GM21825 (cell line): ENCODE data around the gene CYP27C1.

Experiments used
- ATAC-seq: cut with Tn5 transposase; IDR thresholded peaks from one replicate; pipeline ENCODE4 v1.9.1; 2021; ENCODE audit warnings: mild to moderate bottlenecking, moderate library complexity; ENCODE audit not compliant: unreplicated experiment

The CYP27C1 gene

GRCh38 chr2:127157651-127158485 is 62.2 kb downstream of the CYP27C1 start:
- ATAC-seq, result no peak

GRCh38 chr2:127157114-127157513 is 63.0 kb downstream of the CYP27C1 start:
- ATAC-seq, result no peak

- no peak for ATAC-seq
Measured at GRCh38 chr2:127155947-127156346, 64.2 kb downstream of the CYP27C1 start.

- no peak for ATAC-seq
Measured at GRCh38 chr2:127155028-127155581, 65.0 kb downstream of the CYP27C1 start.

- no peak for ATAC-seq
Measured at GRCh38 chr2:127154396-127154795, 65.7 kb downstream of the CYP27C1 start.

GRCh38 chr2:127153691-127154158 is 66.4 kb downstream of the CYP27C1 start:
- no peak for ATAC-seq

GRCh38 chr2:127150996-127151395 is 69.1 kb downstream of the CYP27C1 start:
- no peak for ATAC-seq

GRCh38 chr2:127149384-127149783 is 70.7 kb downstream of the CYP27C1 start:
- ATAC-seq, result no peak

GRCh38 chr2:127146820-127147502 is 73.1 kb downstream of the CYP27C1 start:
- no peak for ATAC-seq

- ATAC-seq, result no peak
Measured at GRCh38 chr2:127146071-127146725, 73.9 kb downstream of the CYP27C1 start.

- no peak for ATAC-seq
Measured at GRCh38 chr2:127145280-127145895, 74.7 kb downstream of the CYP27C1 start.

- ATAC-seq, result no peak
Measured at GRCh38 chr2:127143841-127144782, 76.0 kb downstream of the CYP27C1 start.

- no peak for ATAC-seq
Measured at GRCh38 chr2:127142663-127143630, 77.2 kb downstream of the CYP27C1 start.

- no peak for ATAC-seq
Measured at GRCh38 chr2:127140538-127140937, 79.6 kb downstream of the CYP27C1 start.

GRCh38 chr2:127139766-127140165 is 80.3 kb downstream of the CYP27C1 start:
- ATAC-seq, result no peak

GRCh38 chr2:127138281-127138680 is 81.8 kb downstream of the CYP27C1 start:
- no peak for ATAC-seq

- no peak for ATAC-seq
Measured at GRCh38 chr2:127137741-127138140, 82.4 kb downstream of the CYP27C1 start.

GRCh38 chr2:127137225-127137624 is 82.9 kb downstream of the CYP27C1 start:
- no peak for ATAC-seq
